Measurements from ENCODE around the gene PRKAG3.

- no peak for TF ChIP-seq EZH2 (IDR thresholded peaks at IDR 0.05; ENCODE audit: borderline replicate concordance, insufficient read depth, low read depth, low read length, poor library complexity, severe bottlenecking)
- TF ChIP-seq, protein P1, sequence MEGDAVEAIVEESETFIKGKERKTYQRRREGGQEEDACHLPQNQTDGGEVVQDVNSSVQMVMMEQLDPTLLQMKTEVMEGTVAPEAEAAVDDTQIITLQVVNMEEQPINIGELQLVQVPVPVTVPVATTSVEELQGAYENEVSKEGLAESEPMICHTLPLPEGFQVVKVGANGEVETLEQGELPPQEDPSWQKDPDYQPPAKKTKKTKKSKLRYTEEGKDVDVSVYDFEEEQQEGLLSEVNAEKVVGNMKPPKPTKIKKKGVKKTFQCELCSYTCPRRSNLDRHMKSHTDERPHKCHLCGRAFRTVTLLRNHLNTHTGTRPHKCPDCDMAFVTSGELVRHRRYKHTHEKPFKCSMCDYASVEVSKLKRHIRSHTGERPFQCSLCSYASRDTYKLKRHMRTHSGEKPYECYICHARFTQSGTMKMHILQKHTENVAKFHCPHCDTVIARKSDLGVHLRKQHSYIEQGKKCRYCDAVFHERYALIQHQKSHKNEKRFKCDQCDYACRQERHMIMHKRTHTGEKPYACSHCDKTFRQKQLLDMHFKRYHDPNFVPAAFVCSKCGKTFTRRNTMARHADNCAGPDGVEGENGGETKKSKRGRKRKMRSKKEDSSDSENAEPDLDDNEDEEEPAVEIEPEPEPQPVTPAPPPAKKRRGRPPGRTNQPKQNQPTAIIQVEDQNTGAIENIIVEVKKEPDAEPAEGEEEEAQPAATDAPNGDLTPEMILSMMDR (IDR thresholded peaks at IDR 0.05): no peak
Measured at GRCh38 chr2:218877891-218878290, 46.3 kb upstream of the PRKAG3 start.

Measured in B cell (primary cell).